ES-I3 (cell line): ENCODE measurements around the gene HTT.

Experiments
- H3K36me3 ChIP-seq: 2 replicates; pipeline ENCODE4 v1.6.1; 2013; ENCODE audit warnings: mild to moderate bottlenecking, low read length, control low read depth, moderate library complexity; ENCODE audit not compliant: insufficient read depth
- H3K4me1 ChIP-seq: 2 replicates; pipeline ENCODE4 v1.6.1; 2013; ENCODE audit warnings: mild to moderate bottlenecking, control low read depth, low read length; ENCODE audit not compliant: insufficient read depth
- H3K9ac ChIP-seq: 2 replicates; pipeline ENCODE4 v1.6.1; 2013; ENCODE audit warnings: low read depth, mild to moderate bottlenecking, low read length, moderate library complexity
- H3K9me3 ChIP-seq: 2 replicates; pipeline ENCODE4 v1.6.1; 2013; ENCODE audit warnings: mild to moderate bottlenecking, low read length, moderate library complexity; ENCODE audit not compliant: control insufficient read depth, insufficient read depth

The HTT gene

DNA sequence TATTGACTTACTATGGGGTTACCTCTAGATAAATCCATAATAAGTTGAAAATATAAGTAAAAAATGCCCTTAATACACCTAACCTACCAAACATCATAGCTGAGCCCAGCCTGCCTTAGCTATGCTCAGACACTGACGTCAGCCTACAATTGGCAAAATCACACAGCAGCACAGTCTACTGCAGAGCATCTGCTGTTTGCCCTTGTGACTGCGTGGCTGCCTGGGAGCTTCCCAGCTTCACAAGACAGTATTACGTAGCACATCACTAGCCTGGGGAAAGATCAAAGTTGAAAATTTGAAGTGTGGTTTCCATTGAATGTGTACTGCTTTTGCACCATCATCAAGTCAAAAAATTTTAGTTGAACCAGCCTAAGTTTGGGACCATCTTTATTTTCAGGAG, 8.9 kb upstream of the HTT start:
- Histone ChIP-seq H3K9me3 (no peaks in the 10 kb centered on the region; the same call in 1 of the 2 replicates), H3K9ac (no peak overlapping the region), H3K36me3 (no peaks in the 10 kb centered on the region), H3K4me1 (no peaks in the 10 kb centered on the region)

DNA sequence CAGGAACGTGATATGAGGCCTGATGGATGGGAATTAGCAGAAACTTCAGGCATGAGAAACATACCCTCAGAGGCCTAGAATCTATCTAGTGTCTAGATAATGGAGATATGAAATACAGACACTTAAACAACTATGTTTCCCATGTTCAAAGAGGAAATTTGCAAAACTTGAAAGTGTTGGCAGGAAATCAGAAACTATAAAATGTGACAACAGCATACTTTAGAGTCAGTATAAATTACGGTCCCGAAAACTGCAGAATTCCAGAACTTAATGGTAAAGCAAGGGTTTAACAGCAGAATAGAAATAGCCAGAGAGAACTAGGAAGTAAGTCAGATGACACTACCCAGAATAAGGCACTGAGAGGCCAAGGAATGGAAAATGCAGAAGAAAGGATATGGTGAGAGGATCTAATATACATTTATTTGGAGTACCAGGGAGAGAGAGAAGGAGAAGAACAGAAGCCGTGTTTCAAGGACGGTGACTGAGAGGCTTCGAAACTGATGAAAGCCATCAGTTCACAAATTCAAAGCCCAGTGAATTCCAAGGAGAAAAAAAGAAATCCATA, 7.6 kb upstream of the HTT start:
- 0 out of 2 replicates have a peak, but pooled peaks cover 5% of the 10 kb centered on the region for H3K4me1 ChIP-seq
- no peak overlapping the region for H3K9ac ChIP-seq
- no peaks in the 10 kb centered on the region; the same call in 1 of the 2 replicates for H3K9me3 ChIP-seq
- no peaks in the 10 kb centered on the region for H3K36me3 ChIP-seq

DNA sequence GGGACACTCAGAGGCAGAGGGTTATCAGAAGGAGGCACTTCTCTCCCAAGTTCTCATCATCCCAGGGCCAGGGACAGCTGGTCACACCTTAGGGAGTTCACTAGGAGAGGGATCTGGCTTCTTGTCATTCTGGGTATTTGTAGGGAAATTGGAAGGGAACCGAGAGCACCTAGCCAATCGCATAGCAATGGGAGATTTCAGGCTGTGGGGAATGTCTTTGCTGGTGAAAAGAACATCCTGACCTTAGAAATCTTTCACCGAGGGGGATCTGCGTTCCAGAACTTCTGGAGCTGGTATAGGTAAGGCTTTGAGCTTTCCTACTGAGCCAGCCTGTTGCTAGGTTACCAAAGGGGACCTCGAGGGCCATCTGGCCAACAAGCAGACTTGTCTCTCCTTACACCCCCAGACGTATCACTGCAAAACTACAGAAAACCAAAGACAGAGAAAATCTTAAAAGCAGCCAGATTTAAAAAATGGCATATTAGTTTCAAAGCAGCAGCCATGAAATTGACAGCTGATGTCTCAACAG, 6.9 kb upstream of the HTT start:
- Histone ChIP-seq H3K9me3 (no peaks in the 10 kb centered on the region), H3K9ac (no peak overlapping the region), H3K4me1 (0 out of 2 replicates have a peak, but pooled peaks cover 5% of the 10 kb centered on the region), H3K36me3 (no peaks in the 10 kb centered on the region)

DNA sequence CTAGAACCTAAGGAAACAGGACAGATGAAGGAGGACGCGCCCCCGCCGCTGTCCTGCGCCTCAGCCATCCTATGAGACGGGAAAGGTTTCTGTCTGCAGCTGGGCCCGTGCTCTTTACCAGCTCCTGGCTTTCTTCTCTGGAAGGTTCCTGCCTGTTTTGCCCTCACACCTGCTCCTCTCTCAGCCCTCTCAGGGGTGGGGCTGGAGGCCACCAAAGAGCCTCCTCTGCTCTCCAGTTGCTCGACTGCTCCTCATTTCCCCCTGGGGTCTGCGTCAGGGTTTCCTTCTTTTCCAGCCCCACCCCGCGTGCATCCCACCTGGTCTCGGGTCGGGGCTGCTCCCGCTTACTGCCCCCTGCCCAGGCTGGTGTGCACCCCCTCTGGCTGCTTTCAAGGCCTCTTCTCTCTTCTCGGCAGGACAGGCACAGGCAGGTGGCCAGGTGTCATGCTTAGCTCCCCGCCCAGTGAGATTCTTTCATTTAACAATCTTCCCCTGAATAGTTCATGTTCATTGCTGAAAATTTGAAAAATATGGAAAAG, 4.8 kb upstream of the HTT start:
- Histone ChIP-seq H3K9ac (no peak overlapping the region), H3K36me3 (no peaks in the 10 kb centered on the region), H3K4me1 (peaks cover 5% of the 10 kb centered on the region; the same call in 1 of the 2 replicates)

DNA sequence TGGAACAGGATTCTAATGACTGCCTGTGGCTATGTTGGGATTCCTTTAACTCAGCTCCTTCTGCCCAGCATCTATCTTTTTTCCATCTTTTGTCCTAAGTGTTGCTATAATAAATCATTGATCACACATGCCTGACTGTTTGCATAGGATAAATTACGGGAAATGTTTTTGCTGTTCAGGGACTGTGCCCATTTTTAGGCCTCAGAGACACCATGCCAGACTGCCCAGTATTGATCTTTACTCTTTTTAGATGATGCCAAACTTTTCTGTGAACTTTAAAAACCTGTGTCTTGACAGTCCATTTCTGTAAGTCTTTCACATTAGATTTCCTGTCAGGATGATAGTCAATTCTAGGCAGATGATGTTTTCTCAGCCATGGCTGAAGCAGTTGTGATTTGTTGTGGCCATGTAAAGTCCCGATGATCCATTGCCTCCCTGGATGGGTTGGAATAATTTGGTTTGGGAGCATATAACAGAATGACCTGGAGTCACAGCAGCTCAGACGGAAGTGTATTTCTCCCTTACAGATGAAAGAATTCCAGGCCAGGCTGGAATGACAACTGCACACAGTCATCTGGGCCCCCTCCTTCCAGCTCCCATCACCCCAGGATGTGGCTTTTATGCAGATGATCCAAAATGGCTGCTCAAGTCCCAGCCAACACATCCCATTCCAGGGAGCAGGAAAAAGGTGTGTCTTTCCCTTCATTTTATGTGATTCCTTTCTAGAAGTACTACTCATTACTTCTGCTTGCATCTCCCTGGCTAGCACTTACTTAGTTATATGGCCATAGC, 3.6 kb upstream of the HTT start:
- Histone ChIP-seq H3K9ac (no peak overlapping the region), H3K9me3 (no peaks in the 10 kb centered on the region), H3K4me1 (peaks cover 5% of the 10 kb centered on the region; the same call in 1 of the 2 replicates), H3K36me3 (no peaks in the 10 kb centered on the region)

More for the DNA sequence above, 4.8 kb upstream of the HTT start:
- no peaks in the 10 kb centered on the region for H3K9me3 ChIP-seq

DNA sequence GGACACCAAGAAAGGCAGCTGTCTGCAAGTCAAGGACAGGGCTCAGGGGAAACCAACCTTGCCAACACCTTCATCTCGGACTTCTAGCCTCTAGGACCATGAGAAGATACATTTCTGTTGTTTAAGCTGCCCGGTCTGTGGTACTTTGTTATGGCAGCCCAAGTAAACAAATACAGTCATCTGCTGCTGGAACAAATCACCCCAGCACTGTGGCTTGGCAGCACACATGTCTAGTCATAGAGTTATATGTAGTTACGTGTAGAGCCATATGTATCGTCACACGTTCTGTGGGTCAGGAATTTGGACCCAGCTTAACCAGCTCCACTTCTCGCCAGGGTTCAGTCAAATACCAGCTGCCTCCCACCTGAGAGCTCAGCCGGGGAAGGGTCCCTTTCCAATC, 2.7 kb upstream of the HTT start:
- H3K36me3 ChIP-seq = no peaks in the 10 kb centered on the region
- H3K9ac ChIP-seq = no peak overlapping the region
- H3K9me3 ChIP-seq = no peaks in the 10 kb centered on the region
- H3K4me1 ChIP-seq = peaks cover 9% of the 10 kb centered on the region; the same call in 1 of the 2 replicates

DNA sequence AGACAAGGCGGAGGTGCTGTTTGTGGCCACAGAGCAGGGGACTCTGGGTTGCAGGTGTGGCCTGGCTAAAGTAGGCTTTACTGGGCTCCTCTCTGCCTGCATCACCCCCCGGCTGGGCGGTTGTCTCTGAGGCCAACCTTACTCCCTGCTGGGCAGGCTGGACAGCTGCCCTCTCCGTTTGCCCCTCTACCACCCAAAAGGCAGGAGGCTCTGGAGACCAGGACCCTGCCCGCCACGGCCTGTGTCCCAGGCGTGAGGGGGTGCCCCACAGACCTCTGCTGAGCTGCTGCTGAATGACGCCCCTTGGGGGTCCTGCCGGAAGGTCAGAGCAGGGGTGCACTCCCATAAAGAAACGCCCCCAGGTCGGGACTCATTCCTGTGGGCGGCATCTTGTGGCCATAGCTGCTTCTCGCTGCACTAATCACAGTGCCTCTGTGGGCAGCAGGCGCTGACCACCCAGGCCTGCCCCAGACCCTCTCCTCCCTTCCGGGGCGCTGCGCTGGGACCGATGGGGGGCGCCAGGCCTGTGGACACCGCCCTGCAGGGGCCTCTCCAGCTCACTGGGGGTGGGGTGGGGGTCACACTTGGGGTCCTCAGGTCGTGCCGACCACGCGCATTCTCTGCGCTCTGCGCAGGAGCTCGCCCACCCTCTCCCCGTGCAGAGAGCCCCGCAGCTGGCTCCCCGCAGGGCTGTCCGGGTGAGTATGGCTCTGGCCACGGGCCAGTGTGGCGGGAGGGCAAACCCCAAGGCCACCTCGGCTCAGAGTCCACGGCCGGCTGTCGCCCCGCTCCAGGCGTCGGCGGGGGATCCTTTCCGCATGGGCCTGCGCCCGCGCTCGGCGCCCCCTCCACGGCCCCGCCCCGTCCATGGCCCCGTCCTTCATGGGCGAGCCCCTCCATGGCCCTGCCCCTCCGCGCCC, 1.1 kb upstream of the HTT start:
- Histone ChIP-seq H3K4me1 (peaks cover 9% of the 10 kb centered on the region; the same call in 1 of the 2 replicates), H3K36me3 (no peaks in the 10 kb centered on the region), H3K9ac (peak overlapping the region; percentile 59; the same call in 1 of the 2 replicates), H3K9me3 (no peaks in the 10 kb centered on the region)

DNA sequence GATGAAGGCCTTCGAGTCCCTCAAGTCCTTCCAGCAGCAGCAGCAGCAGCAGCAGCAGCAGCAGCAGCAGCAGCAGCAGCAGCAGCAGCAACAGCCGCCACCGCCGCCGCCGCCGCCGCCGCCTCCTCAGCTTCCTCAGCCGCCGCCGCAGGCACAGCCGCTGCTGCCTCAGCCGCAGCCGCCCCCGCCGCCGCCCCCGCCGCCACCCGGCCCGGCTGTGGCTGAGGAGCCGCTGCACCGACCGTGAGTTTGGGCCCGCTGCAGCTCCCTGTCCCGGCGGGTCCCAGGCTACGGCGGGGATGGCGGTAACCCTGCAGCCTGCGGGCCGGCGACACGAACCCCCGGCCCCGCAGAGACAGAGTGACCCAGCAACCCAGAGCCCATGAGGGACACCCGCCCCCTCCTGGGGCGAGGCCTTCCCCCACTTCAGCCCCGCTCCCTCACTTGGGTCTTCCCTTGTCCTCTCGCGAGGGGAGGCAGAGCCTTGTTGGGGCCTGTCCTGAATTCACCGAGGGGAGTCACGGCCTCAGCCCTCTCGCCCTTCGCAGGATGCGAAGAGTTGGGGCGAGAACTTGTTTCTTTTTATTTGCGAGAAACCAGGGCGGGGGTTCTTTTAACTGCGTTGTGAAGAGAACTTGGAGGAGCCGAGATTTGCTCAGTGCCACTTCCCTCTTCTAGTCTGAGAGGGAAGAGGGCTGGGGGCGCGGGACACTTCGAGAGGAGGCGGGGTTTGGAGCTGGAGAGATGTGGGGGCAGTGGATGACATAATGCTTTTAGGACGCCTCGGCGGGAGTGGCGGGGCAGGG, 568 bp downstream of the HTT start:
- Histone ChIP-seq H3K4me1 (peaks cover 9% of the 10 kb centered on the region; the same call in 1 of the 2 replicates), H3K9ac (peak overlapping the region; percentile 89), H3K9me3 (no peaks in the 10 kb centered on the region), H3K36me3 (no peaks in the 10 kb centered on the region)

DNA sequence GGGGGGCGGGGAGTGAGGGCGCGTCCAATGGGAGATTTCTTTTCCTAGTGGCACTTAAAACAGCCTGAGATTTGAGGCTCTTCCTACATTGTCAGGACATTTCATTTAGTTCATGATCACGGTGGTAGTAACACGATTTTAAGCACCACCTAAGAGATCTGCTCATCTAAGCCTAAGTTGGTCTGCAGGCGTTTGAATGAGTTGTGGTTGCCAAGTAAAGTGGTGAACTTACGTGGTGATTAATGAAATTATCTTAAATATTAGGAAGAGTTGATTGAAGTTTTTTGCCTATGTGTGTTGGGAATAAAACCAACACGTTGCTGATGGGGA, 1.1 kb downstream of the HTT start:
- Histone ChIP-seq H3K9me3 (no peaks in the 10 kb centered on the region), H3K36me3 (no peaks in the 10 kb centered on the region), H3K9ac (peak overlapping the region; percentile 89), H3K4me1 (peaks cover 9% of the 10 kb centered on the region; the same call in 1 of the 2 replicates)

DNA sequence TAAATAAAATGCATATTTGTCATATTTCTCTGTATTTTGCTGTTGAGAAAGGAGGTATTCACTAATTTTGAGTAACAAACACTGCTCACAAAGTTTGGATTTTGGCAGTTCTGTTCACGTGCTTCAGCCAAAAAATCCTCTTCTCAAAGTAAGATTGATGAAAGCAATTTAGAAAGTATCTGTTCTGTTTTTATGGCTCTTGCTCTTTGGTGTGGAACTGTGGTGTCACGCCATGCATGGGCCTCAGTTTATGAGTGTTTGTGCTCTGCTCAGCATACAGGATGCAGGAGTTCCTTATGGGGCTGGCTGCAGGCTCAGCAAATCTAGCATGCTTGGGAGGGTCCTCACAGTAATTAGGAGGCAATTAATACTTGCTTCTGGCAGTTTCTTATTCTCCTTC, 3.3 kb downstream of the HTT start:
- H3K9me3 ChIP-seq = no peaks in the 10 kb centered on the region
- no peak overlapping the region for H3K9ac ChIP-seq
- no peaks in the 10 kb centered on the region for H3K36me3 ChIP-seq
- peaks cover 3% of the 10 kb centered on the region; the same call in 1 of the 2 replicates for H3K4me1 ChIP-seq

DNA sequence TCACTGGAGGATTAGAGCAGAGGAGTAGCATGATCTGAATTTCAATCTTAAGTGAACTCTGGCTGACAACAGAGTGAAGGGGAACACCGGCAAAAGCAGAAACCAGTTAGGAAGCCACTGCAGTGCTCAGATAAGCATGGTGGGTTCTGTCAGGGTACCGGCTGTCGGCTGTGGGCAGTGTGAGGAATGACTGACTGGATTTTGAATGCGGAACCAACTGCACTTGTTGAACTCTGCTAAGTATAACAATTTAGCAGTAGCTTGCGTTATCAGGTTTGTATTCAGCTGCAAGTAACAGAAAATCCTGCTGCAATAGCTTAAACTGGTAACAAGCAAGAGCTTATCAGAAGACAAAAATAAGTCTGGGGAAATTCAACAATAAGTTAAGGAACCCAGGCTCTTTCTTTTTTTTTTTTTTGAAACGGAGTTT, 5.2 kb downstream of the HTT start:
- Histone ChIP-seq H3K36me3 (no peaks in the 10 kb centered on the region), H3K9ac (no peak overlapping the region), H3K4me1 (0 out of 2 replicates have a peak, but pooled peaks cover 3% of the 10 kb centered on the region), H3K9me3 (no peaks in the 10 kb centered on the region)

DNA sequence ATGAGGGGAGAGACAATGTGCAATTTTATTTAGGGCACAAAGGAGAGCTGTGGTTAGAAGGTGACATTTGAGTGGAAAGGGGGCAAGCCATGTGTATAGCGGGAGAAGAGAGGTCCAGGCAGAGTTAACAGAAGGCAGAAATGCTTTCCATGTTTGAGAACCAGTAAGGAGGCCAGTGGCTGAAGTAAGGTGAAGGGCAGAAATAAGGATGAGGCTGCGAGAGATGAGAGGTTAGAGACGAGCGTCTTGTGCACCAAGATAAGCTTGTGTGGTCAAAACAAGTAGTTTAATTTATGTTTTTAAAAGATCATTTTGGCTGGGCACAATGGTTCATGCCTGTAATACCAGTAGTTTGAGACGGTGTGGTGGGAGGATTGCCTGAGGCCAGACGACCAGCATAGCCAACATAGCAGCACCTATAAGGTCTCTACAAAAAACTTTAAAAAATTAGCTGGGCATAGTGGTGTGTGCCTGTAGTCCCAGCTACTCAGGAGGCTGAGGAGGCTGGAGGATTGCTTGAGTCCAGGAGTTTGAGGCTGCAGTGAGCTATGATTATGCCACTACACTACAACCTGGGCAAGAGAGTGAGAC, 8.5 kb downstream of the HTT start:
- H3K9ac ChIP-seq = no peak overlapping the region
- H3K9me3 ChIP-seq = no peaks in the 10 kb centered on the region
- no peaks in the 10 kb centered on the region for H3K4me1 ChIP-seq
- peaks cover 4% of the 10 kb centered on the region; the same call in 1 of the 2 replicates for H3K36me3 ChIP-seq

DNA sequence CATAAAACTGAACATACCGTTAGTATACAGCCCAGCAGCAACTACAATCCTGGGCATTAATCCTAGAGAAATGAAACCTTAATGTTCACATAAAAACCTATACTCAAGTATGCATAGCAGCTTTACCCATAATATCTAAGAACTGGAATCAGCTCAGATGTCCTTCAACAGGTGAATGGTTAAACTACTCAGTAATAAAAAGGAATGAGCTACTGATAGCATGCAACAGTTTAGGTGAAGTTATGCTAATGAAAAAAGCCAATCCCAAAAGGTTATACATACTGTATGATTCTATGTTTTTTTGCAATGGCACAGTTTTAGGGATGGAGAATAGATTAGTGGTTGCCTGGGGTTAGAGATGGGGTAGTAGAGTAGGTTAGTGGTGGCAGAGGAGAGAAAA, 9.3 kb downstream of the HTT start:
- Histone ChIP-seq H3K9ac (no peak overlapping the region), H3K4me1 (no peaks in the 10 kb centered on the region), H3K36me3 (peaks cover 4% of the 10 kb centered on the region; the same call in 1 of the 2 replicates), H3K9me3 (no peaks in the 10 kb centered on the region)
